PFSK-1 (cell line): ENCODE measurements around the gene KIF26A.

Experiments used
- FOXP2 ChIP-seq: optimal IDR thresholded peaks from 2 replicates; pipeline ENCODE3; 2011; ENCODE audit warnings: borderline replicate concordance, control low read depth, inconsistent platforms; ENCODE audit not compliant: insufficient read depth; ENCODE audit errors: extremely low read length, extremely low read depth
- POLR2AphosphoS5 ChIP-seq: IDR thresholded peaks from 2 replicates; pipeline ENCODE4 v1.6.1; 2012; ENCODE audit warnings: low read depth, mild to moderate bottlenecking, control low read depth, low read length, moderate library complexity
- SIN3A ChIP-seq: IDR thresholded peaks from 2 replicates; pipeline ENCODE4 v1.6.1; 2012; ENCODE audit warnings: mild to moderate bottlenecking, low read length, moderate library complexity, borderline replicate concordance; ENCODE audit not compliant: insufficient read depth
- TAF1 ChIP-seq: IDR thresholded peaks from 2 replicates; pipeline ENCODE4 v1.6.1; 2012; ENCODE audit warnings: low read length, control low read depth, borderline replicate concordance; ENCODE audit not compliant: insufficient read depth
- TF ChIP-seq, protein P1 (sequence below), 2 experiments: IDR thresholded peaks; 2 replicates each; pipeline versions ENCODE4 v1.6.1 to v1.8.0; 2011 to 2012; ENCODE audit warnings: low read depth in 2 of 2, low read length in 2 of 2, control low read depth in 1 of 2, inconsistent platforms in 1 of 2, mild to moderate bottlenecking in 1 of 2, moderate library complexity in 1 of 2; ENCODE audit not compliant: insufficient read depth in 1 of 2

Gene KIF26A

DNA sequence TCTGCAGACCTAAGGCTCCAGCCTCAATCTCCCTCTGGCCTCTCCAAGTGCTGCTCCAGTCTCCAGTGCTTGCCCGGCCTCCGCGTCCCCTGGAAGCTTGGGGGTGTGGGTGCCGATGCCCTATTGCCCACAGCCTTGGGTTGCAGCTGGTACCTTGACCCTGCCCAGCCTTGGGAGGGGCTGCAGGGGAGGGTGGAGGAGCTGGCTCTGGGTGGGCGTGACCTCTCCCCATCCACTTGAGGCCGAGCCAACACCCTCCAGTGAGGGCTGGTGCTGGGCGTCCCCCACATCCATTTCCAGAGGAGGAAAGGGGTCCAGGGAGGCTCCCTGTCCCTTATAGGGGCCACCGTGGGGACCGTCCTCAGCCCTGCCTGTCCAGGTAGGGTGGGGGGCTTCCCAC lies 24.1 kb downstream of the KIF26A start:
- TF ChIP-seq FOXP2, result no peak

DNA sequence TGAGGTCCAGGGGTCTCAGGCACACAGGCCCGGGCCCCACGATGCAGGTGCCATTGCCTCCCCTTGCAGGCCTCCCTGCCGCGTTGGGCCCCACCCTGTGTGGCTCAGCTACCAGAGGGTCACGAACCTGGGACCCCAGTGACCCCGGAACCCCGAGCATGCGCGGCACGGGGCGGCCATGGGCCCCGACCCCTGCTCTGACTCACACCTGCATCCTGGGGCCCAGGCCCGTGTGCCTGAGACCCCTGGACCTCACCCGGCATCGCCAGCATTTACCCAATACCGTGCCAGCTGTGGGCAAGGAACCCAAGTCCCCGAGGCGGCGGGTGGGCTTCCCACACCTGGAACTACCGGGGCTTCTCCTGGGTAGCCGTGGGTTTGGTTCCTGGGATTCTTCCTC lies 25.2 kb downstream of the KIF26A start:
- TF ChIP-seq, protein P1, sequence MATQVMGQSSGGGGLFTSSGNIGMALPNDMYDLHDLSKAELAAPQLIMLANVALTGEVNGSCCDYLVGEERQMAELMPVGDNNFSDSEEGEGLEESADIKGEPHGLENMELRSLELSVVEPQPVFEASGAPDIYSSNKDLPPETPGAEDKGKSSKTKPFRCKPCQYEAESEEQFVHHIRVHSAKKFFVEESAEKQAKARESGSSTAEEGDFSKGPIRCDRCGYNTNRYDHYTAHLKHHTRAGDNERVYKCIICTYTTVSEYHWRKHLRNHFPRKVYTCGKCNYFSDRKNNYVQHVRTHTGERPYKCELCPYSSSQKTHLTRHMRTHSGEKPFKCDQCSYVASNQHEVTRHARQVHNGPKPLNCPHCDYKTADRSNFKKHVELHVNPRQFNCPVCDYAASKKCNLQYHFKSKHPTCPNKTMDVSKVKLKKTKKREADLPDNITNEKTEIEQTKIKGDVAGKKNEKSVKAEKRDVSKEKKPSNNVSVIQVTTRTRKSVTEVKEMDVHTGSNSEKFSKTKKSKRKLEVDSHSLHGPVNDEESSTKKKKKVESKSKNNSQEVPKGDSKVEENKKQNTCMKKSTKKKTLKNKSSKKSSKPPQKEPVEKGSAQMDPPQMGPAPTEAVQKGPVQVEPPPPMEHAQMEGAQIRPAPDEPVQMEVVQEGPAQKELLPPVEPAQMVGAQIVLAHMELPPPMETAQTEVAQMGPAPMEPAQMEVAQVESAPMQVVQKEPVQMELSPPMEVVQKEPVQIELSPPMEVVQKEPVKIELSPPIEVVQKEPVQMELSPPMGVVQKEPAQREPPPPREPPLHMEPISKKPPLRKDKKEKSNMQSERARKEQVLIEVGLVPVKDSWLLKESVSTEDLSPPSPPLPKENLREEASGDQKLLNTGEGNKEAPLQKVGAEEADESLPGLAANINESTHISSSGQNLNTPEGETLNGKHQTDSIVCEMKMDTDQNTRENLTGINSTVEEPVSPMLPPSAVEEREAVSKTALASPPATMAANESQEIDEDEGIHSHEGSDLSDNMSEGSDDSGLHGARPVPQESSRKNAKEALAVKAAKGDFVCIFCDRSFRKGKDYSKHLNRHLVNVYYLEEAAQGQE (IDR thresholded peaks at IDR 0.05; ENCODE audit: insufficient read depth in 1 of 2, low read depth in 2 of 2, low read length in 2 of 2), result no peak
- TF ChIP-seq FOXP2 (no peak), SIN3A (no peak), TAF1 (no peak), POLR2AphosphoS5 (no peak)

DNA sequence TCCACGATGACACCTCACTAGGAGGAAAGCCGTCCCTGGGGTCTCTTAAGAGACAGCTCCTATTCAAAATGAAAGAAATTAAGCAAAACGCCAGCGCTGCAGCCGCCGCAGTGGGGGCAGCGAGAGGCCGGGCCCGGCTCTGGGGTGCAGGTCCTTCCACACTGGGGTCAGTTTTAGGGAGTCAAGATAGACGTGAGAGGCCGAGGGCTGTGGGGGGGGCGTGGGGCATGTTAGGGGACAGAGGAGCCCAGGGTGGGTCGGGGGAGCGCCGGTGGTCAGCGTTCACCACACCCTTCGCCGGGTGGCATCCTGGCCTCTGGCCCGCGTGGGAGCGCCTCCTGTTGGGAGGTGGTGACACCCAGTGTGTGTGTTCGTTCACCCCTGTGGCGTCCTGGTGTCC lies 25.7 kb downstream of the KIF26A start:
- TF ChIP-seq POLR2AphosphoS5 (no peak), TAF1 (no peak), FOXP2 (no peak), SIN3A (no peak)

DNA sequence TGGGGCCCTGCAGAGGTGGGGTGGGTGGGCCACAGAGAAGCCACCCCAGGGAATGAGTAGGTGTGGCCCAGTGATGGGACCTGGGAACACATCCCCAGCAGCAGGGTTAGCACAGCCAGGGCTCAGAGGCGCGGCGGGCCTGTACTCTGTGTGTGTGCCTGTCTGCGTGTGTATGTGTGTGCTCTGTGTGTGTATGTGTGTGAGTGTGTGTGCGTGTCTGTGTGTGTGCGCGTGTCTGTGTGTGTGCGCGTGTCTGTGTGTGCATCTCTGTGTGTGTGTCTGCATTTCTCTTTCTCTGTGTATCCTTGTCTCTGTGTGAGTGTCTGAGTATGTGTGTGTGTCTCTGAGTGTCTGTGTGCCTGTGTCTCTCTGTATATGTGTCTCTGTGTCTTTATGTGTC lies 26.1 kb downstream of the KIF26A start:
- TF ChIP-seq SIN3A, result no peak
- TF ChIP-seq POLR2AphosphoS5, result no peak
- TF ChIP-seq TAF1, result no peak
- TF ChIP-seq, protein P1 (IDR thresholded peaks at IDR 0.05; ENCODE audit: insufficient read depth in 1 of 2, low read depth in 2 of 2, low read length in 2 of 2), result no peak
- no peak for TF ChIP-seq FOXP2

DNA sequence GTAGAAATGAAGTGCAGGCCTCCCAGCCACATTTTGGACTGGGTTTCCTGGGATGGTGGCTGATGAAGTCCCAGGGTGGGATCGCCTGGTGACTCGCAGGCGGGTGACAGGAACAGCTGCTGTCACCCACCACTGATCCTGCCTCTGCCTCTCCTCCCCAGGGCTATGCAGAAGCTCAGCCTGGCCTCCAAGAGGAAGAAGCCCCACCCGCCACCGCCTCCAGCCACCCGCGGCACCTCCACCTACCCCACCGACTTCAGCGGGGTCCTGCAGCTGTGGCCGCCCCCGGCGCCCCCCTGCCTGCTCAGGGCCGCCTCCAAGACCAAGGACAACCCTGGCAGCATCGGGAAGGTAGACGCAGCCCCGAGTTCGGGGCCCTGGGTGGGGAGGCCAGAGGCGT lies 28.3 kb downstream of the KIF26A start:
- TF ChIP-seq, protein P1 (IDR thresholded peaks at IDR 0.05; ENCODE audit: insufficient read depth in 1 of 2, low read depth in 2 of 2, low read length in 2 of 2), result no peak
- TF ChIP-seq TAF1 (no peak), SIN3A (no peak)

DNA sequence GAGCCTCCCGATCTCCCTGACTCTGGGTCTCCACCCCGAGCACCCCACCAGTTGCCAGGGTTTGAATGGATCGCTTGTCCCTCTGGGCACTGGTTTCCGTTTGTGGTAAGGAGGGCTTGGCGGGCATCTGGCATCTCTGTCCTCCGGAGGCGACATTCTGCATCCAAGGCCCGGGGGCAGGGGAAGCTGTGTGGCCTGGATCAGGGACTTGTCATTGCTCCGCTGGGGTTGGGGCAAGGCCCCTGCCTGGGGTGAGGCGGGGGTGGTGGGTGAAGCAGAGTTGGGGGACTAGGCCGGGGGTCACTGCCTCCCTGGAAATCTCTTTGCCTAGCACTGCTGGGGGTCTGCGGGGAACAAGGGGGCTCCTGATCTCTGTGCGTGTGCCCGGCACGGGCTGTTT lies 30.2 kb downstream of the KIF26A start:
- TF ChIP-seq FOXP2 (no peak), TAF1 (no peak), POLR2AphosphoS5 (no peak), SIN3A (no peak)
- TF ChIP-seq, protein P1 (IDR thresholded peaks at IDR 0.05; ENCODE audit: insufficient read depth in 1 of 2, low read depth in 2 of 2, low read length in 2 of 2), result no peak
